Fibroblast of lung (primary cell): ENCODE data around the gene KIF26B. TPM values are rescaled to one million over a fixed set of nuclear protein-coding genes. Genes with fewer than 3 reads are reported as not detected.

Experiments
- DNase-seq, 2 donors: peaks; one replicate each; pipeline versions ENCODE4 v3.0.0 to v3.0.0-alpha.2; 2010; ENCODE audit warnings: low read depth in 2 of 2
- H2AFZ ChIP-seq: 2 replicates; pipeline ENCODE4 v1.5.1; 2012; ENCODE audit warnings: low read length, control low read depth, inconsistent platforms
- H3K27ac ChIP-seq: 2 replicates; pipeline ENCODE4 v1.5.1; 2011; ENCODE audit warnings: low read length, control low read depth; ENCODE audit not compliant: insufficient read depth
- H3K27me3 ChIP-seq: 2 replicates; pipeline ENCODE4 v1.5.1; 2011; ENCODE audit warnings: mild to moderate bottlenecking, low read length; ENCODE audit not compliant: control insufficient read depth, insufficient read depth
- H3K36me3 ChIP-seq: 2 replicates; pipeline ENCODE4 v1.5.1; 2011; ENCODE audit warnings: low read length; ENCODE audit not compliant: control insufficient read depth, insufficient read depth
- H3K4me1 ChIP-seq: 2 replicates; pipeline ENCODE4 v1.5.1; 2011; ENCODE audit warnings: low read length; ENCODE audit not compliant: control insufficient read depth, insufficient read depth; ENCODE audit errors: extremely low read depth
- H3K4me2 ChIP-seq: 2 replicates; pipeline ENCODE4 v1.5.1; 2011; ENCODE audit warnings: low read length, control low read depth; ENCODE audit not compliant: insufficient read depth; ENCODE audit errors: extremely low read depth
- H3K4me3 ChIP-seq, 4 experiments: fragments of 200-600 bp in 1 of 4; sonication (generic) in 1 of 4; replicated peaks in 1 of 4; 2 replicates each; pipeline ENCODE4 v1.5.1; 2011 to 2016; ENCODE audit warnings: low read length in 4 of 4, low read depth in 3 of 4, mild to moderate bottlenecking in 3 of 4, control low read depth in 2 of 4, inconsistent platforms in 1 of 4, mixed read lengths in 1 of 4; ENCODE audit not compliant: insufficient read depth in 1 of 4; ENCODE audit errors: control extremely low read depth in 1 of 4
- H3K79me2 ChIP-seq: 2 replicates; pipeline ENCODE4 v1.5.1; 2012; ENCODE audit warnings: mild to moderate bottlenecking, low read length, inconsistent platforms; ENCODE audit not compliant: control insufficient read depth, insufficient read depth
- H3K9ac ChIP-seq: 2 replicates; pipeline ENCODE4 v1.5.1; 2011; ENCODE audit warnings: mild to moderate bottlenecking, low read length, control low read depth; ENCODE audit not compliant: insufficient read depth
- H3K9me3 ChIP-seq: 2 replicates; pipeline ENCODE4 v1.5.1; 2012; ENCODE audit warnings: low read depth, low read length; ENCODE audit not compliant: control insufficient read depth, insufficient read depth
- H4K20me1 ChIP-seq: 2 replicates; pipeline ENCODE4 v1.5.1; 2011; ENCODE audit warnings: low read length; ENCODE audit not compliant: control insufficient read depth, insufficient read depth; ENCODE audit errors: extremely low read depth
- EZH2 ChIP-seq: IDR thresholded peaks from 2 replicates; pipeline ENCODE4 v1.5.1; 2012; ENCODE audit warnings: low read length, control low read depth, mild to moderate bottlenecking; ENCODE audit errors: missing control alignments
- polyA plus RNA-seq, 2 donors: library from polyadenylated mRNA; depleted of rRNA in 1 of 2; stranded (reverse) in 1 of 2; unstranded in 1 of 2; fragments of >200 nt; gene quantifications; 2 replicates each; pipeline ENCODE4 v1.2.1, GENCODE V29; 2011 to 2012; ENCODE audit warnings: missing spikeins in 1 of 2
- total RNA-seq: library from RNA; depleted of rRNA; stranded (reverse); fragments of >200 nt; gene quantifications from 2 replicates; pipeline ENCODE4 v1.2.1, GENCODE V29; 2014
- TF ChIP-seq, protein P1 (sequence below), 2 donors: IDR thresholded peaks in 1 of 2; conservative IDR thresholded peaks in 1 of 2; 1 replicate in 1 of 2; 2 replicates in 1 of 2; pipeline ENCODE4 v1.5.1; 2011 to 2012; ENCODE audit warnings: low read length in 2 of 2, control low read depth in 1 of 2, inconsistent platforms in 1 of 2, low read depth in 1 of 2, mild to moderate bottlenecking in 1 of 2

Gene KIF26B
- total and polyA plus RNA-seq, 2 donors (not counting 1 experiment from before 2014, with no cell fraction given), result 5.3 to 6.1 TPM

DNA sequence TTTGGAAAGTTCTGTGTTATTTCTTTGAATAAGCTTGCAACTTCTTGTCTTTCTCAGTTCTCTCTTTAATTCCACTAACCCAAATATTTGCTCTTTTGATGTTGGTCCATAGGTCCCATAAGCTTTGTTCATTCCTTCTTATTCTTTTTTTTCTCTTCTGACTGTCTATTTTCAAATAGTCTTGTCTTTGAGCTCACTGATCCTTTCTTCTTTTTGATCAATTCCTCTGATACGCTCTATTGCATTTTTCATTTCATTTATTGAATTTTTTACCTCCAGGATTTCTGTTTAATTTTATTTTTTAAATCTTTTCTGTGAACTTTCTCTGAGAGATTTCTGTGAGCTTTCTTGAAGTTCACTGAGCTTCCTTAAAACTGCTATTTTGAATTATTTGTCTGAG is 486.6 kb downstream of the KIF26B start:
- no peaks in the 10 kb centered on the region for H3K9me3 ChIP-seq
- H3K9ac ChIP-seq, result no peak overlapping the region
- H3K79me2 ChIP-seq, result no peaks in the 10 kb centered on the region
- TF ChIP-seq, protein P1, sequence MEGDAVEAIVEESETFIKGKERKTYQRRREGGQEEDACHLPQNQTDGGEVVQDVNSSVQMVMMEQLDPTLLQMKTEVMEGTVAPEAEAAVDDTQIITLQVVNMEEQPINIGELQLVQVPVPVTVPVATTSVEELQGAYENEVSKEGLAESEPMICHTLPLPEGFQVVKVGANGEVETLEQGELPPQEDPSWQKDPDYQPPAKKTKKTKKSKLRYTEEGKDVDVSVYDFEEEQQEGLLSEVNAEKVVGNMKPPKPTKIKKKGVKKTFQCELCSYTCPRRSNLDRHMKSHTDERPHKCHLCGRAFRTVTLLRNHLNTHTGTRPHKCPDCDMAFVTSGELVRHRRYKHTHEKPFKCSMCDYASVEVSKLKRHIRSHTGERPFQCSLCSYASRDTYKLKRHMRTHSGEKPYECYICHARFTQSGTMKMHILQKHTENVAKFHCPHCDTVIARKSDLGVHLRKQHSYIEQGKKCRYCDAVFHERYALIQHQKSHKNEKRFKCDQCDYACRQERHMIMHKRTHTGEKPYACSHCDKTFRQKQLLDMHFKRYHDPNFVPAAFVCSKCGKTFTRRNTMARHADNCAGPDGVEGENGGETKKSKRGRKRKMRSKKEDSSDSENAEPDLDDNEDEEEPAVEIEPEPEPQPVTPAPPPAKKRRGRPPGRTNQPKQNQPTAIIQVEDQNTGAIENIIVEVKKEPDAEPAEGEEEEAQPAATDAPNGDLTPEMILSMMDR (conservative IDR thresholded peaks at IDR 0.05 in 1 of 2, IDR thresholded peaks at IDR 0.05 in 1 of 2; ENCODE audit: low read depth in 1 of 2, low read length in 2 of 2), result no peak
- TF ChIP-seq EZH2, result no peak
- H3K4me2 ChIP-seq, result no peak overlapping the region
- H3K27ac ChIP-seq, result no peak overlapping the region
- DNase-seq, result no peak
- H4K20me1 ChIP-seq, result no peaks in the 10 kb centered on the region
- no peak overlapping the region for H2AFZ ChIP-seq
- no peaks in the 10 kb centered on the region for H3K36me3 ChIP-seq
- no peaks in the 10 kb centered on the region for H3K27me3 ChIP-seq
- H3K4me1 ChIP-seq, result no peaks in the 10 kb centered on the region
- no peak overlapping the region for H3K4me3 ChIP-seq

DNA sequence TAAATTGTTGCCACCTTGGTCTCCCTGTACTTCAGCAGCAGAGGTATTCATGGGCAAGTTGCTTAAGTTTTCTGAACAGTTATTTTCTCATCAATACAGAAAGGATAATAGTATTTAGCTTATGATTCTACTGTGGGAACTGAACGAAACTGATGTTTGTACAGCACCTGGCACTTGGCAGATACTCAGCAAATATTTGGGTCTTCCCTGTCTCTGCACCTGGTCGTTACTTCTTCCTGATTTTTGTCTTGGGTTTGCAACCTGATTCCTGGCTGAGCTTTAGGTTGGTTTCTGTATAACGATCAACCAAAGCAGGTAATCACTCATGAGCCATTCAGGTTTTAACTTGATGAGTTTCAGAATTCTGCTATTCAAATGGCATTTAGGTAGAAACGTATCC is 490.6 kb downstream of the KIF26B start:
- Histone ChIP-seq H2AFZ (no peak overlapping the region), H3K27ac (no peak overlapping the region), H3K27me3 (no peaks in the 10 kb centered on the region), H3K4me2 (no peak overlapping the region), H3K9me3 (no peaks in the 10 kb centered on the region), H3K9ac (no peak overlapping the region), H3K4me3 (no peak overlapping the region), H4K20me1 (no peaks in the 10 kb centered on the region), H3K79me2 (no peaks in the 10 kb centered on the region), H3K4me1 (no peaks in the 10 kb centered on the region), H3K36me3 (no peaks in the 10 kb centered on the region)
- TF ChIP-seq, protein P1 (conservative IDR thresholded peaks at IDR 0.05 in 1 of 2, IDR thresholded peaks at IDR 0.05 in 1 of 2; ENCODE audit: low read depth in 1 of 2, low read length in 2 of 2), result no peak
- no peak for TF ChIP-seq EZH2
- DNase-seq, result no peak

DNA sequence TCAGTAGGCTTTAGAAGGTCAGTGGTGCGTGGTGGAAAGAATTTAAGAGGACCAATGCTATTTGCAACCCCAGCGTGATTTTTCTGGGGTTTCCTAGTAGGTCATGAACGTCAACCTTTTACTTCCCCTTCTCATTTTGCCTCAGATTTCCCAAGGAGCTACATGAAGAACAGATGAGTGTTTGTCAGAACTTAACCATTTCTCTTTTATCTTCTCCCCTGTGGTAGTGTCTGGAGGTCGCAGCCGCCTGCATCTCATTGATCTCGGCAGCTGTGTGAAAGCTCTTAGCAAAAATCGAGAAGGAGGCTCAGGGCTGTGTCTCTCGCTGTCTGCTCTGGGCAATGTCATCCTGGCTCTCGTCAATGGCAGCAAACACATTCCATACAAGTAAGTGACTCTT is 491.1 kb downstream of the KIF26B start:
- Histone ChIP-seq H3K4me2 (no peak overlapping the region), H3K27ac (no peak overlapping the region)

More for the DNA sequence above, 491.1 kb downstream of the KIF26B start:
- no peaks in the 10 kb centered on the region for H3K36me3 ChIP-seq
- DNase-seq, result no peak
- H3K9ac ChIP-seq, result no peak overlapping the region
- no peaks in the 10 kb centered on the region for H3K4me1 ChIP-seq
- H4K20me1 ChIP-seq, result no peaks in the 10 kb centered on the region
- no peaks in the 10 kb centered on the region for H3K27me3 ChIP-seq
- H2AFZ ChIP-seq, result no peak overlapping the region
- no peak overlapping the region for H3K4me3 ChIP-seq
- TF ChIP-seq, protein P1 (conservative IDR thresholded peaks at IDR 0.05 in 1 of 2, IDR thresholded peaks at IDR 0.05 in 1 of 2; ENCODE audit: low read depth in 1 of 2, low read length in 2 of 2), result no peak
- TF ChIP-seq EZH2, result no peak
- no peaks in the 10 kb centered on the region for H3K9me3 ChIP-seq
- H3K79me2 ChIP-seq, result no peaks in the 10 kb centered on the region
